ENCODE measurements around the gene LAPTM5.

DNA sequence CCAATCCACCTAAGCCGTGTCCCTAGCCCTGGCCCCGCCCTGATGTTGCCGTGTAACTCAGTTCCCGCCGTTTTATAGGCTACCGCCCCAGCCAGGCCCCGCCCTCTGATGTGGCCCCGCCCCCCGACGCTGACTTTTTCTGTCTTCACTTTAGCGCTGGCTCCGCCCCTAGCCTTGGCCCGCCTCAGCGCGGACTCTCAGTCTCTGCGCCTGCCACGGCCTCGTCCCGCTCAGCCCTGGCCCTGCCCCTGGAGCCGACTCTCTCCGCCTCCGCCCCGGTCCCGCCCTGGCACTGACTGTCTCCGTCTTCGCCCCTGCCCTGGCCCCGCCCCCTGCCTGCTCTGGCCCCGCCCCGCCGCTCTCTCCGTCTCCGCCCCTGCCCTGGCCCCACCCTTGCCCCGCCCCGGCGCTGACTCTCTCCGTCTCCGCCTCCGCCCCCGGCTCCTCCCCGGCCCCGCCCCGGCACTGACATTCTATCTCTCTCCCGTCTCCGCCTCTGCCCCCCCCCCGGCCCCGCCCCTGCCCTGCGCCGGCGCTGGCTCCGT, 39.4 kb downstream of the LAPTM5 start:
- TF ChIP-seq, protein P1, sequence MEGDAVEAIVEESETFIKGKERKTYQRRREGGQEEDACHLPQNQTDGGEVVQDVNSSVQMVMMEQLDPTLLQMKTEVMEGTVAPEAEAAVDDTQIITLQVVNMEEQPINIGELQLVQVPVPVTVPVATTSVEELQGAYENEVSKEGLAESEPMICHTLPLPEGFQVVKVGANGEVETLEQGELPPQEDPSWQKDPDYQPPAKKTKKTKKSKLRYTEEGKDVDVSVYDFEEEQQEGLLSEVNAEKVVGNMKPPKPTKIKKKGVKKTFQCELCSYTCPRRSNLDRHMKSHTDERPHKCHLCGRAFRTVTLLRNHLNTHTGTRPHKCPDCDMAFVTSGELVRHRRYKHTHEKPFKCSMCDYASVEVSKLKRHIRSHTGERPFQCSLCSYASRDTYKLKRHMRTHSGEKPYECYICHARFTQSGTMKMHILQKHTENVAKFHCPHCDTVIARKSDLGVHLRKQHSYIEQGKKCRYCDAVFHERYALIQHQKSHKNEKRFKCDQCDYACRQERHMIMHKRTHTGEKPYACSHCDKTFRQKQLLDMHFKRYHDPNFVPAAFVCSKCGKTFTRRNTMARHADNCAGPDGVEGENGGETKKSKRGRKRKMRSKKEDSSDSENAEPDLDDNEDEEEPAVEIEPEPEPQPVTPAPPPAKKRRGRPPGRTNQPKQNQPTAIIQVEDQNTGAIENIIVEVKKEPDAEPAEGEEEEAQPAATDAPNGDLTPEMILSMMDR (IDR thresholded peaks at IDR 0.05; ENCODE audit: control extremely low read depth in 1 of 3, insufficient read depth in 1 of 3, low read depth in 1 of 3, low read length in 3 of 3) = no peak
- no peak for TF ChIP-seq POLR2A (IDR thresholded peaks at IDR 0.05; ENCODE audit: control extremely low read depth in 1 of 2, low read depth in 2 of 2, low read length in 2 of 2)
- no peak for TF ChIP-seq TEAD4 (IDR thresholded peaks at IDR 0.05; ENCODE audit: low read depth, low read length)
- TF ChIP-seq JUND (IDR thresholded peaks at IDR 0.05; ENCODE audit: low read length) = no peak
- TF ChIP-seq MAFK (IDR thresholded peaks at IDR 0.05; ENCODE audit: low read depth, low read length) = no peak
- no peak for TF ChIP-seq RXRA (IDR thresholded peaks at IDR 0.05; ENCODE audit: insufficient read depth, low read depth, low read length)
- TF ChIP-seq ASH2L (IDR thresholded peaks at IDR 0.05; ENCODE audit: low read length) = no peak
- no peak for TF ChIP-seq GABPA (IDR thresholded peaks at IDR 0.05; ENCODE audit: borderline replicate concordance, insufficient read depth, low read length)
- TF ChIP-seq BACH1 (IDR thresholded peaks at IDR 0.05; ENCODE audit: low read length) = no peak
- TF ChIP-seq BCL11A (IDR thresholded peaks at IDR 0.05; ENCODE audit: low read depth in 2 of 2, low read length in 2 of 2) = no peak
- TF ChIP-seq KDM1A (IDR thresholded peaks at IDR 0.05; ENCODE audit: borderline replicate concordance, low read length) = no peak
- TF ChIP-seq POLR2AphosphoS5 (IDR thresholded peaks at IDR 0.05; ENCODE audit: low read depth, low read length) = no peak
- TF ChIP-seq, protein P2, sequence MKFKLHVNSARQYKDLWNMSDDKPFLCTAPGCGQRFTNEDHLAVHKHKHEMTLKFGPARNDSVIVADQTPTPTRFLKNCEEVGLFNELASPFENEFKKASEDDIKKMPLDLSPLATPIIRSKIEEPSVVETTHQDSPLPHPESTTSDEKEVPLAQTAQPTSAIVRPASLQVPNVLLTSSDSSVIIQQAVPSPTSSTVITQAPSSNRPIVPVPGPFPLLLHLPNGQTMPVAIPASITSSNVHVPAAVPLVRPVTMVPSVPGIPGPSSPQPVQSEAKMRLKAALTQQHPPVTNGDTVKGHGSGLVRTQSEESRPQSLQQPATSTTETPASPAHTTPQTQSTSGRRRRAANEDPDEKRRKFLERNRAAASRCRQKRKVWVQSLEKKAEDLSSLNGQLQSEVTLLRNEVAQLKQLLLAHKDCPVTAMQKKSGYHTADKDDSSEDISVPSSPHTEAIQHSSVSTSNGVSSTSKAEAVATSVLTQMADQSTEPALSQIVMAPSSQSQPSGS (IDR thresholded peaks at IDR 0.05; ENCODE audit: low read length) = no peak
- no peak for TF ChIP-seq TAF1 (IDR thresholded peaks at IDR 0.05; ENCODE audit: low read depth, low read length)
